KBM-7 (cell line): ENCODE measurements around the gene BRF1.
A peak's percentile ranks its signal among the peaks of the same experiment; 100 is the strongest.
"Not testable (repeated sequence)": the region's sequence is repeated elsewhere in the genome, so short reads cannot be mapped to it uniquely, and the experiment has no call there.

ENCODE experiments used
- DNase-seq: peaks from one replicate; pipeline ENCODE4 v3.0.0-alpha.2; 2015
- in situ Hi-C: fragments of 300-500 bp; cut with MboI; formaldehyde crosslinking; loops from 2 replicates; pipeline ENCODE4 v1.14.3; 2020; ENCODE audit warnings: low sequenced_read_pairs, low pct_unique_long_range_greater_than_20kb, mixed read lengths

Gene BRF1

GRCh38 chr14:105277448-105277847 is 23.4 kb downstream of the BRF1 start:
- DNase-seq, in situ Hi-C loops: not testable (repeated sequence)

GRCh38 chr14:105275267-105275946 is 25.4 kb downstream of the BRF1 start:
- DNase-seq: no peak
- in situ Hi-C loops: no loop called here

- DNase-seq: no peak
- in situ Hi-C loops: no loop called here
Observed at GRCh38 chr14:105274637-105275036, 26.2 kb downstream of the BRF1 start.

GRCh38 chr14:105273062-105273461 is 27.7 kb downstream of the BRF1 start:
- no peak for DNase-seq
- in situ Hi-C loops: no loop called here

DNA sequence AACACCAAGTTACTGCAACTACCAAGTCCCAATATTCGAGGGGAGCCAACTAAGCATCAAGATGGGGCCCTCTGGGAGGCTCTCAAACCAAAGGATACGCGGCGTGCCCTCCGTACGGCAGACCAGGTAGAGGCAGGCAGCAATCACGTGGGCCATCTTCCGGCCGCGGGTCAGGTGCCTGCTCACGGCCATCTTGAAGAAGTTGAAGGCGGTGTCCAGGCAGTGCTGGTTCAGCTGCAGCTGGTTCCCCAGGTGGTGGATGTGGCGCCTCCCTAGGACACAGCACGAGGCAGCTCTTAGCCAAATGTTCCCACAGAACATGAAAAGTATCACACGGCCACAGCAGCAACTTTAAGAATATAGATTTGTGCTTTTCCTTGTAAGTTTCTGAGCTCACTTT is 28.2 kb downstream of the BRF1 start:
- in situ Hi-C loops: no loop called here

GRCh38 chr14:105271224-105271890 is 29.4 kb downstream of the BRF1 start:
- in situ Hi-C loops: no loop called here
- DNase-seq: no peak

More for the DNA sequence above, 28.2 kb downstream of the BRF1 start:
- DNase-seq: no peak

- DNase-seq: no peak
- in situ Hi-C loops: no loop called here
Observed at GRCh38 chr14:105269405-105269804, 31.4 kb downstream of the BRF1 start.

DNA sequence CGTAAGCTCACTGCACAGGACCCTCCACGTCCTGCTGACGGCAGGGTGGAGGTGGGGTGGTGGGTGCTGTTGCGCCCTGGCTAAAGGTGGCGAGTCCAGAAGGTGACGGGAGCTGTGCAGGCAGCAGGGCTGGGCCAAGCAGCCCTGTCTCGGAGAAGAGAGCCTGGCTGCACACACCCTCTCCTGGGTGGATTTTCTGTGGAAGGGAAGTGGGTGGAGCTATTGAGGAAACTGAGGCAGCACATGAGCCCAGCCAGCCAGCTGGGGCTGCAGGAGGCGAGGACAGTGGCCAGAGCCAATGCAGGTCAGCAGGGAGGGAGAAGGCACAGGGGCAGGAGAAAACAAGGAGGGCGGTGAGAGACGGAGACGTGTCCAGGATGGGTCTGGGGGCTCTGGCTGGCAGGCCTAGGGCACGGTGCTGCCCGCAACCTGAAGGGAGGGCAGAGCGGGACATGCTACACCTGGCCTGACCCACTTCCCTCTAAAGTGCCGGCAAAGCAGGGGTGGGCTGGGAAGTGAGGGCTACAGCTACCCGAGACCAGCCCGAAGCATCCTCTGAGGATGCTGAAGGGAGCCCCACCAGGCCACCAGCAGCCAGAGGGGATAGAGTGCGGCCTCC is 32.0 kb downstream of the BRF1 start:
- no peak for DNase-seq
- in situ Hi-C loops: no loop called here

- no peak for DNase-seq
- in situ Hi-C loops: no loop called here
Observed at GRCh38 chr14:105267820-105268548, 32.8 kb downstream of the BRF1 start.

GRCh38 chr14:105261781-105262180 is 39.0 kb downstream of the BRF1 start:
- in situ Hi-C loops: no loop called here

DNA sequence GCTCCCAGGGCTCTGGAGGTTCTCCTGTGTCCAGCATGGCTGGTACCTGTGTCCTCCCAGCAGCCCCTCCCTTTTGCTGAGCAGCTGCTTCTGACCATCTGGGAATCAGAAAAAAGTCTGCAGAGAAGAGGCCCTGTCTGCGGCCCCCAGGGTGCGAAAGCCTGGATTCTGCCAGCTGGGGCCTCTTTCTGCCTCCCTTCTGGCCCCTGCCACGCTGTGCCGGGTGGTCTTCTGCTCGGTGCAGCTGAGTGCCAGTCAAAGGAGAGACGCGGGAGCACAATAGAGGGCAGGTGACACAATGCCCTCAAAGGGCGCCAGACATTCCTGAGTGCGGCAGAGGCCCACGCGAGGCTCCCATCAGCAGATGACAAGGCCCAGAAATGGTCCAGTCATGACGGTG is 39.8 kb downstream of the BRF1 start:
- DNase-seq: no peak
- in situ Hi-C loops: no loop called here

More at GRCh38 chr14:105261781-105262180, 39.0 kb downstream of the BRF1 start:
- no peak for DNase-seq

GRCh38 chr14:105258846-105259245 is 42.0 kb downstream of the BRF1 start:
- DNase-seq: no peak
- in situ Hi-C loops: no loop called here

GRCh38 chr14:105257464-105257863 is 43.3 kb downstream of the BRF1 start:
- in situ Hi-C loops: no loop called here
- DNase-seq: no peak

DNA sequence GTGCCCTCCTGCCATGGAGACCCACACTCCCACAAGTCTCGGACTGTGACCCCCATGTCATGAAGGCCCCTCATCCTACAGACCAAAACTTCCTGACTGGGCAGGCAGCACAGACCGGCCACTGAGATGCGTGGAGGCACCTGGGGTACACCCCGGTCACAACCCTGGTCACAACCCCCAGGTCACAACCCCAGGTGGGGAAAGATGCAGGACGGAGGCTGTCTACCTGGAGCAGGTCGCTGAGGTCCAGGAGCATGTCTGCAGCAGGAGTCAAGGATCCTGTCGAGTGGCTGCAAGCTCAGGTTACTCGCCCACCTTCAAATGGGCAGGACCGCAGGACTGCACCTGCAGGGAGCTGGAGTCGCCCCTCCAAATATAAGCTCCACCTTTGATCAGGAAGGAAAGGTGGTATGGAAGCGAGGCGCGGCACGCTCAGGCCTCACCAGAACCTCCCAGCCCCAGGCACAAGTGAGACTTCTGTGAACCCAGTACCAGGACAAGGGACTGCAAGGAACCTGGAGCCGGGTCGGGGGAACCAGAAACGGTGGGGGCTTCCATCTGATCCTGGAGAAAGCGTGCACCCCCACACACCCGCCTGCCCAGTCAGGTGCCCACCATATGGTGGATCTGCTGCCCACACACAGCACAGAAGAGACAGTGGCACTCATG is 44.4 kb downstream of the BRF1 start:
- in situ Hi-C loops: no loop called here
- no peak for DNase-seq

DNA sequence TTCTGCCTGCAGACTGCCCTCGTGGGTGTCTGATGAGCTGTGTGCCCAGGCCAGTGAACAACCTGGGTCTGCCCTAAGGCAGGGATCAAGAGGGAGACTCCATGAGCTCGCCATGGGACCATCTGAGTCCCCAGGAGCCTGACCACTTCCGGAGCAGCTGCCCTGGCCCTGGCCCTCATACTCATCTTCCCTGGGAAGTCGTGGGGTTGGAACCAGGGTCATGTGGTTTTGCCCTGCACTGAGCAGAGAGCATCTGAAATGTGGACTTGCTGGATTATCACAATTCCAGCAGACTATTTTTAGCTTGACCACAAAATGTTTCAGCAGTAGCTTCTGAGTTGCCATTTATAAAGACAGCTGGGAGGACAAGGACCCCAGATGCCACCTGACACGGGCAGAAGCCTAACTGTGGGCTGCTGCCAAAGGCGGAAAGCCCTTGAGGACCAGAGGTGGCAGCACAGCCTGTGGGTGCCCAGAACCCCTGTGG is 45.7 kb downstream of the BRF1 start:
- peak; percentile 35 for DNase-seq
- in situ Hi-C loops: no loop called here

DNA sequence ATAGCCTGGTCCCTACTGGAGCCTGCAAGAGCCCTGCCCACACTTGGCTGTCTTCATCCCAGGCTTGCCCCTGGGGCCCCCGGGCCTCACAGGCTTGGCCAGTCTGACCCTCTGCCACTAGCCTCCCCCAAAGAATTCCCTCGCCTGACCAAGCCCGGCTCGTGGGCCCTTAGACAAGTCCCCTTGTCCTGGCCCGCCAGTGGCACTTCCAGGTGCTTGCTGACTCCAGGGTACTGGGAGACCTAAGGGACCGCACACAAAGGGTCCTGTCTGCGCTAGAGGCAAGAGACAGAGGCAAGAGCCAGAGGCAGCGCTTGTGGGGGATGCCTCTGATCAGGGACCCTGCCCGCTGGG is 47.5 kb downstream of the BRF1 start:
- in situ Hi-C loops: no loop called here
- no peak for DNase-seq

DNA sequence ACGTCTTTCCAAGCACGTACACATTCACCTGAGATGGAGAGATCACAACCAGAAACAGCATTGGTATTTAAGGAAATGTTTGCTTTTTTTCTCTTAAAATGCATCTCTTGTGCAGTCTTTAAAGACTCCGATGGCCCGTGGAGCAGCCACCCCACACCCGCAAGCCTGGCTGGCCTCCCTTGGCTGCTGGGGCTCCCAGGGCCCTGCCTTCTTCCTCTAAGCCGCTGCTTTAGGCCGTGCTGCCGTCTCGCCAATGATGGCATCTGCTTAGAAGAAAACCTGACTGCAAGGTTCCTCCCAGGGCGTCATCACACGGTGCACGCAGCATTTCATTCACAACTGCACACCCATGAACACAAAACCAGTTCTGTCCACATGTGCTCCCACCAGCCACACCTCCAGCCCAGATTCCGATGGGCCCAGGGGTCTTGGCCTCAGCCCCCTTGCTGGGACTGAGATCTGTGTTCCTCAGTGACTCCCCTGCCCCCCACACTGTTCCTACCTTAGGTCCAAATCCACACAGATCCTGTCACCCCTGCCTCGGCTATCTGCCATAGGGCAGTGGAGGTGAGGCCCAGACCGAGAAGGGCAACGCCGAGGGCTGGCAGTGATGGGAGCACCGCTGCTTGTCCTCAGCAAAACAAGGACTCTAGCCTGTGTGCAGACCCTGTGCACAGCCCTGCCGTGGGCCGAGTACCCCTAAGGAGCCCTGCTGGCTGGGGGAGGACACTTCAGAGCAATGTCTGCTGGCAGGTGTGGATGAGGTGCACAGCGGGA is 48.1 kb downstream of the BRF1 start:
- in situ Hi-C loops: no loop called here
- DNase-seq: no peak

DNA sequence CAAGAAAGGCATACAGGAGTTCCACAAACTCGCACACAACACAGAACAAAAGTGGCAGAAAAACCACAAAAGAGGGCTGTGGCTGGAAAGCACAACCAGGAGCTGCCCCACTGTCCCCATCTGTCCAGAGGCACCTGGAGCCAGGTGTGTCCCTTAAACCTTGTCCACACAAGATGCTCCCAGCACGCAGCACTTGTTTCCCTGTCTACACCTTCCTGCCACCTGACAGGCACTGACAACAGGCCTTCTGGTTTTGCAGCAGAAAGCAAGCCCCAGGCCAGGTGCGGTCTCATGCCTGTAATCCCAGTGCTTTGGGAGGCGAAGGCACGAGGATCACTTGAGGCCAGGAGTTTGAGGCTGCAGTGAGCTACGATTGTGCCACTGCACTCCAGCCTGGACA is 48.9 kb downstream of the BRF1 start:
- no peak for DNase-seq
- in situ Hi-C loops: no loop called here

- in situ Hi-C loops: no loop called here
Observed at GRCh38 chr14:105250986-105251385, 49.8 kb downstream of the BRF1 start.

More at GRCh38 chr14:105250986-105251385, 49.8 kb downstream of the BRF1 start:
- no peak for DNase-seq
